Fibroblast of pulmonary artery (primary cell): ENCODE results near the gene SERINC2.

Experiments
- DNase-seq: peaks from one replicate; pipeline ENCODE4 v3.0.0-alpha.2; 2010; ENCODE audit warnings: low read depth
- H3K4me3 ChIP-seq: replicated peaks from 2 replicates; pipeline ENCODE4 v1.5.1; 2011; ENCODE audit warnings: low read depth, mild to moderate bottlenecking, control low read depth, low read length, moderate library complexity
- TF ChIP-seq, protein P1 (sequence below): IDR thresholded peaks from 2 replicates; pipeline ENCODE4 v1.5.1; 2011; ENCODE audit warnings: mild to moderate bottlenecking, control low read depth, low read length, inconsistent platforms; ENCODE audit errors: missing control alignments

SERINC2 gene

DNA sequence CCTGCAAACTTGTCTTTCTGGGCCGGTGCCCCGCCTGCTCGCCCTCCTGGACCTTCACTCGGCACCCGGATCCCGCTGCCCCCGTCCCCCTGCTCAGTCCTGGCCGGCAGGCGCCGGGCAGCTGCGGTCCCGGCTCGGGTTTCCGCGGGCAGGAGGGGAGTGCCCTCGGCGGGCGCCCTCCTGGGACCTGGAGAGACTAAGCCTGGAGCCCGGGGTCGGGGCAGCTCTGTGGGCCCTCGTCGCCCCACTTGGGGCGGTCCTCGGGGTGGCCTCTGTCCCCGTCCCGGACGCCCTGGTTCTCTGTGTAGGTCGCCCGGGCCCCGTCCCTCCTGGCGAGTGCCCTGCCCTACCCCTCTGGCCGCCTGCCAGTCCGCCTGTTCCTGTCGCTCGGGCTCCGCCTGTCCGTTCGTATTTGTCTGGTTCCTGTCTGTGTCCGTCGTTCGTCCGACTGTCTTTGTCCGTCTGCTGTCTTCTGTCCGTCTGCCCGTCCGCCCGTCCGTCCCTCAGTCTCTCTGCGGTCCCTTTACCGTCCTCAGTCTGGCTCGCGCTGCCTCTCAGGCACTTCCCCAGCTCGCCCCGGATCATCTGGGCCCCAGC lies 490 bp downstream of the SERINC2 start:
- TF ChIP-seq, protein P1, sequence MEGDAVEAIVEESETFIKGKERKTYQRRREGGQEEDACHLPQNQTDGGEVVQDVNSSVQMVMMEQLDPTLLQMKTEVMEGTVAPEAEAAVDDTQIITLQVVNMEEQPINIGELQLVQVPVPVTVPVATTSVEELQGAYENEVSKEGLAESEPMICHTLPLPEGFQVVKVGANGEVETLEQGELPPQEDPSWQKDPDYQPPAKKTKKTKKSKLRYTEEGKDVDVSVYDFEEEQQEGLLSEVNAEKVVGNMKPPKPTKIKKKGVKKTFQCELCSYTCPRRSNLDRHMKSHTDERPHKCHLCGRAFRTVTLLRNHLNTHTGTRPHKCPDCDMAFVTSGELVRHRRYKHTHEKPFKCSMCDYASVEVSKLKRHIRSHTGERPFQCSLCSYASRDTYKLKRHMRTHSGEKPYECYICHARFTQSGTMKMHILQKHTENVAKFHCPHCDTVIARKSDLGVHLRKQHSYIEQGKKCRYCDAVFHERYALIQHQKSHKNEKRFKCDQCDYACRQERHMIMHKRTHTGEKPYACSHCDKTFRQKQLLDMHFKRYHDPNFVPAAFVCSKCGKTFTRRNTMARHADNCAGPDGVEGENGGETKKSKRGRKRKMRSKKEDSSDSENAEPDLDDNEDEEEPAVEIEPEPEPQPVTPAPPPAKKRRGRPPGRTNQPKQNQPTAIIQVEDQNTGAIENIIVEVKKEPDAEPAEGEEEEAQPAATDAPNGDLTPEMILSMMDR = no peak
- peak; percentile 23 for DNase-seq
- peak overlapping the region; percentile 63 for H3K4me3 ChIP-seq

DNA sequence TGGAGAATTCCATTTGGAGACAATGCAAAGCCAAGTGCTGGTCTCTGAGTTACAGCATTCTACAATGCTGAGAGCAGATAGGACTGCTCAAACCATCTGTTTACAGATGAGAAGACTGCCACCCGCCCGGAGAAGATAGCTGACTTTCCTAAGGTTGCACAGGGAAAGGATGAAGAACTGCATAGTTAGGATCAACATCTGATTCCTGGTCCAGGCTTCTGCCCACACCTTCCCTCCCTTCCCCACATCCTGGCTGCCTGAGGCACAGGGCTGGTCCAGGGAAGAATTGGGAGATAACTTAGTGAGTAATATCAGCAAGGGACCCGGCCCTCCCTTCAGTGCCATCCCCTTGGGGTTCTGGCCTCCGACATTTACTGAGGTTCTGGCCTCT lies 2.0 kb downstream of the SERINC2 start:
- H3K4me3 ChIP-seq = no peak overlapping the region
- no peak for DNase-seq
- TF ChIP-seq, protein P1 = no peak

DNA sequence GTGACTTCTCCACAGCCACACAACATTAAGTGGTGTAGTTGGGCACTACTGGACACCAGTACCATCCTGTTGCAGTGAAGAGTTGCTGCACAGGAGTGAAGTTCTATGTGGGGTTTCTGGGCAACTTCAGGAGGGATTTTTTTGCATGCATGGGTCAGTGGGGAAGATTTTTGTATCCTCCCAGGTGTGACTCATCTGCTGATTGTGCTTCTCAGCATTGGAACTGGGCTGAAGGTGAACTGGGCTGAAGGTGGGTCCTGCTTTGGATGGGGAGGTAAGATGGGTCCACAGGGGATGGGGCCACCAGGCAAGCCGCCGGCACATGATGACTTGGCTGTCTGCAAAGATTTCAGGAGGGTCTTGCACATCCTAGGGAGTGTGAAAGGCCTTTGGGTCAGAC lies 2.6 kb downstream of the SERINC2 start:
- DNase-seq = no peak
- no peak overlapping the region for H3K4me3 ChIP-seq
- TF ChIP-seq, protein P1 = no peak

DNA sequence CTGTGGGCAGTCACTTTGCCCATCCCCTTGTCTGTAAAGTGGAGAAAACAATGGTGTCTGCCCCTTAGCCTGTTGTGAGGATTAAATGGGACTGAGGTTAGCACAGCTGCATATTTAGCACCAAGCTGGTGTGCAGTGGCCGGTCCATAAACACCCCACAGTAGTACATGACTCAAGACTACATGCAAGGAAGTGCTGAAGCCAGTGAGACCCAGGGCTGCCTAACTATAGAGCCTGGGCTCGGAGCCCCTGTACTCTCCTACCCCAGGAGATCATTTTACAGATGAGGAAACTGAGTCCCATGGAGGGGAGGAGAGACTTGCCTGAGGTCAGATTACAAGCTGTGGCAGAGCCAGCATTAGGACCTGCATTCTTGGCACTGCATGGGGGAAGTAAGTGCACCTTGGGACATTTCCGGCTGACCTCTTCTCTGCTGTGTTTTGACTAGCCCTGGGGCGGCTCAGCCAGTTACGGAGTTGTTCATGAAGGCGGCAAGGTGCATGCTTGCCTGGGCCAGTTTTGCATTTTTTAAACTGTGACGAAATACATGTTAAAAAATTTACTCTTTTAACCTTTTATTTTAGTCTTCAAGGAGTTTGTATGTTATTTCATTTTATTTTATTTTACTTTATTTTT lies 3.2 kb downstream of the SERINC2 start:
- H3K4me3 ChIP-seq = no peak overlapping the region
- DNase-seq = no peak
- TF ChIP-seq, protein P1 = no peak

DNA sequence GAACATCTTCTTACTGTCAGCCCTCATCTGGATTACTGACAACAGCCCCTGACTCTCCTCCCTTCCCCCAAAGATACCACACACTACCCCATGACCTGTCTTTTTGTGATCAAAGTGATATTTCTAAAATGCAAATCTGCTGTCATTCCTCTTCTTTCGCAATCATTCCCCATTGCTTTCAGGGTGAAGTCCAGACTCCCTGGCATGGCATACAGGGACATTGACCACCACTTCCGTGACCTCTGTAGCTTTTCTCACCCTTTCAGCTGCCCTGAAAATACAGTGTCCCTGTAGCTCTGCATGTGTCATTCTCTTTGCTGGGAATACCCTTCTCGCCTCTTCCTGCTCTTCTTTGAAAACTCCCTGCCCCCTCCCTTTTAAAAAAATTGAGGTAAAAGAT lies 4.1 kb downstream of the SERINC2 start:
- no peak overlapping the region for H3K4me3 ChIP-seq
- DNase-seq = no peak
- TF ChIP-seq, protein P1 = no peak

DNA sequence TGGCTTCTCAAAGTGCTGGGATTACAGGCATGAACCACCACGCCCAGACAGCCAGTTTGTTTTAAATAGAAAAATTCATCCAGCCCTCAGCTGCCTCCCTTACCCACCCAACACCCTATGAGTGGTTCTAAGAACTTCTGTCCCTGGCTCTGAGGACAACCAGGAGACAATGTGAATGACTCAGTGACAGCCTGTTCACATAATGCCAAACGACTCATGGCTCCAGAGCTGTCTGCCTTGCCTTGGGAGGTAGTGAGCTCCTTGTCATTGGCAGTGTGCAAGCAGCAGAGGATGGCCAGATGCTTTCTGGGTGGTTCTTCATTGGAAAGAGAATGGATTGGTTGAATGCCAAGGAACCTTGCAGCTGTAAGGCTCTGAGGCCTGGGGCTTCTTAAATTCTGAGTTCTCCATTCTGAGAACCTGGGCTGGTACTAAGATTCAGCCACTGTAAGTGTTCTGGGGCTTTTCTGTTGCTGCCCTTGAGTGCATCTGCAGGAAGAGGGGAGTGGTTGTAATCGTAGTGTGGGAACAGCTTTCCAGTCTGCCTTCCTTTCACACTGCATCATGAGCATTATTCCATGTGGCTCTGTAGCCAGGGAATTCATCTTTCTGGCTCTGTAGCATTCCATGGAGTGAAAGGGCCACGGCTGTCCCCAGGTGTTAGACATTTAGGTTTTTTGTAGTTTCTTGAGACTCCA lies 5.8 kb downstream of the SERINC2 start:
- TF ChIP-seq, protein P1 = no peak
- H3K4me3 ChIP-seq = no peak overlapping the region
- no peak for DNase-seq

DNA sequence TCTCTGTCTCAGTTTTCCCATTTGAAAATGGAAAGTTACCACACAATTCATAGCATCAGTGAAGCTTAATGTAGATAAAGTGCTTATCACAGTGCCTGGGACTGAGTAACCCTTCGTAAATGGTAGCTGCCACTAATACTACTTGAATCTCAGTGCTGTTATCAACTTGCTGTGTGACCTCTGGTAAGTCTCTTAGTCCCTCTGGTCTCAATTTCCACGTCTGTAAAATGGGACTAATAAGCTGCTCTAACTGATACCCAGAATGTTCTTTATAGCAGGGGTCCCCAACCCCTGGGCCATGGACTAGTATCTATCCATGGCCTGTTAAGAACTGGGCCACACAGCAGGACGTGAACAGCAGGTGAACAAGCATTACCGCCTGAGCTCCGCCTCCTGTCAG lies 7.7 kb downstream of the SERINC2 start:
- TF ChIP-seq, protein P1 = no peak
- H3K4me3 ChIP-seq = no peak overlapping the region
- no peak for DNase-seq
